GM23338 (cell line): ENCODE results near the gene FBXO30. TPM values are rescaled to one million over a fixed set of nuclear protein-coding genes. Genes with fewer than 3 reads are reported as not detected.

Experiments used
- ATAC-seq: fragments of 200-7000 bp; cut with Tn5 transposase; 3 replicates; pipeline ENCODE4 v1.9.1; 2020
- DNase-seq: peaks from one replicate; pipeline ENCODE4 v3.0.0-alpha.2; 2015; ENCODE audit warnings: low spot score
- H2AFZ ChIP-seq: fragments of 200-600 bp; sonication (generic); 2 replicates; pipeline ENCODE4 v1.8.0; 2016; ENCODE audit warnings: antibody characterized with exemption, mild to moderate bottlenecking, moderate library complexity
- H3F3A ChIP-seq: fragments of 200-600 bp; sonication (generic); replicated peaks from 2 replicates; pipeline ENCODE4 v1.8.0; 2017; ENCODE audit warnings: antibody characterized with exemption, mixed run types, low read depth
- H3K27ac ChIP-seq: fragments of 200-600 bp; sonication (generic); 2 replicates; pipeline ENCODE4 v1.6.1; 2016; ENCODE audit warnings: low read depth
- H3K27me3 ChIP-seq: fragments of 200-600 bp; sonication (generic); 2 replicates; pipeline ENCODE4 v1.8.0; 2016; ENCODE audit warnings: mild to moderate bottlenecking, mixed run types, moderate library complexity; ENCODE audit not compliant: insufficient read depth
- H3K36me3 ChIP-seq: fragments of 200-600 bp; sonication (generic); 2 replicates; pipeline ENCODE4 v1.8.0; 2016; ENCODE audit warnings: mild to moderate bottlenecking; ENCODE audit not compliant: insufficient read depth
- H3K4me1 ChIP-seq: fragments of 200-600 bp; sonication (generic); 2 replicates; pipeline ENCODE4 v1.8.0; 2016; ENCODE audit warnings: mild to moderate bottlenecking, moderate library complexity; ENCODE audit not compliant: insufficient read depth
- H3K4me2 ChIP-seq: fragments of 200-600 bp; sonication (generic); 2 replicates; pipeline ENCODE4 v1.7.1; 2017; ENCODE audit warnings: mixed run types
- H3K4me3 ChIP-seq: fragments of 200-600 bp; sonication (generic); 2 replicates; pipeline ENCODE4 v1.6.1; 2016; ENCODE audit warnings: mixed run types
- H3K79me2 ChIP-seq: fragments of 200-600 bp; sonication (generic); replicated peaks from 2 replicates; pipeline ENCODE4 v1.8.0; 2017; ENCODE audit warnings: mild to moderate bottlenecking; ENCODE audit not compliant: insufficient read depth
- H3K9me2 ChIP-seq: fragments of 200-600 bp; sonication (generic); 2 replicates; pipeline ENCODE4 v1.8.0; 2017; ENCODE audit not compliant: insufficient read depth
- H4K20me1 ChIP-seq: fragments of 200-600 bp; sonication (generic); replicated peaks from 2 replicates; pipeline ENCODE4 v1.8.0; 2017; ENCODE audit warnings: mild to moderate bottlenecking; ENCODE audit not compliant: insufficient read depth
- H3K27ac Mint-ChIP-seq: 2 replicates; pipeline ENCODE4 v1.8.0; 2020; ENCODE audit warnings: inconsistent platforms, mild to moderate bottlenecking, moderate library complexity, mixed read lengths
- H3K27me3 Mint-ChIP-seq: 3 replicates; pipeline ENCODE4 v1.8.0; 2022; ENCODE audit warnings: low read depth, mild to moderate bottlenecking, moderate library complexity, mixed read lengths, inconsistent platforms; ENCODE audit not compliant: insufficient read depth, poor library complexity
- H3K36me3 Mint-ChIP-seq: 3 replicates; pipeline ENCODE4 v1.8.0; 2021; ENCODE audit warnings: low read depth, mild to moderate bottlenecking, inconsistent platforms, moderate library complexity, mixed read lengths
- H3K4me1 Mint-ChIP-seq: 3 replicates; pipeline ENCODE4 v1.8.0; 2020; ENCODE audit warnings: mild to moderate bottlenecking, inconsistent platforms, mixed read lengths
- H3K4me3 Mint-ChIP-seq: 3 replicates; pipeline ENCODE4 v1.8.0; 2021; ENCODE audit warnings: moderate library complexity, mild to moderate bottlenecking, inconsistent platforms, mixed read lengths
- H3K9me3 Mint-ChIP-seq: 3 replicates; pipeline ENCODE4 v1.8.0; 2020; ENCODE audit warnings: moderate library complexity, mild to moderate bottlenecking, inconsistent platforms, mixed read lengths
- CREB1 ChIP-seq: fragments of 250-450 bp; sonication (Bioruptor Pico); IDR thresholded peaks from 2 replicates; pipeline ENCODE4 v1.5.0; 2020; ENCODE audit warnings: low read depth, mild to moderate bottlenecking, moderate library complexity
- EZH2 ChIP-seq: fragments of 200-600 bp; sonication (generic); IDR thresholded peaks from one replicate; pipeline ENCODE4 v1.8.0; 2017; ENCODE audit warnings: antibody characterized with exemption, mild to moderate bottlenecking, low read depth; ENCODE audit not compliant: unreplicated experiment
- EZH2phosphoT487 ChIP-seq: fragments of 200-600 bp; sonication (generic); IDR thresholded peaks from one replicate; pipeline ENCODE4 v1.8.1; 2018; ENCODE audit warnings: antibody characterized with exemption; ENCODE audit not compliant: unreplicated experiment
- JUNB ChIP-seq: IDR thresholded peaks from one replicate; pipeline ENCODE4 v1.6.1; 2016; ENCODE audit warnings: antibody characterized with exemption; ENCODE audit not compliant: unreplicated experiment
- NANOG ChIP-seq: IDR thresholded peaks from 2 replicates; pipeline ENCODE4 v1.6.1; 2016; ENCODE audit warnings: antibody characterized with exemption, borderline replicate concordance
- POLR2AphosphoS5 ChIP-seq: IDR thresholded peaks from 2 replicates; pipeline ENCODE4 v1.6.1; 2016; ENCODE audit warnings: antibody characterized with exemption, low read depth
- STAT1 ChIP-seq: IDR thresholded peaks from one replicate; pipeline ENCODE4 v1.6.1; 2016; ENCODE audit warnings: antibody characterized with exemption; ENCODE audit not compliant: unreplicated experiment
- ZNF114 ChIP-seq: fragments of 250-450 bp; sonication (Bioruptor Pico); IDR thresholded peaks from 2 replicates; pipeline ENCODE4 v1.5.0; 2020; ENCODE audit warnings: mild to moderate bottlenecking, moderate library complexity
- ZNF331 ChIP-seq: fragments of 250-450 bp; sonication (Bioruptor Pico); IDR thresholded peaks from 2 replicates; pipeline ENCODE4 v1.5.0; 2020; ENCODE audit warnings: low read depth, mild to moderate bottlenecking, moderate library complexity
- long read RNA-seq: library from polyadenylated mRNA; unstranded; transcript quantifications from one replicate; pipeline ENCODE4 v2.0.0, GENCODE V29; 2020; ENCODE audit not compliant: unreplicated experiment
- polyA plus RNA-seq: library from polyadenylated mRNA; unstranded; fragments of >200 nt; fragmentation: Nextera tagmentation; extraction: Ambion mirVana; gene quantifications from 2 replicates; pipeline ENCODE4 v1.2.1, GENCODE V29; 2016
- total RNA-seq: library from RNA; depleted of rRNA; stranded (reverse); fragments of >200 nt; shearing (Covaris generic); gene quantifications from 2 replicates; pipeline ENCODE4 v1.2.3, GENCODE V29; 2014; rRNA removed
- TF ChIP-seq, protein P1 (sequence below): IDR thresholded peaks from 2 replicates; pipeline ENCODE4 v1.6.1; 2016; ENCODE audit warnings: antibody characterized with exemption
- TF ChIP-seq, protein P2 (sequence below): IDR thresholded peaks from one replicate; pipeline ENCODE4 v1.6.1; 2018; ENCODE audit warnings: antibody characterized with exemption; ENCODE audit not compliant: unreplicated experiment
- TF ChIP-seq, protein P3 (sequence below): fragments of 250-450 bp; sonication (Bioruptor Pico); IDR thresholded peaks from 2 replicates; pipeline ENCODE4 v1.5.0; 2020; ENCODE audit warnings: mild to moderate bottlenecking, moderate library complexity

The FBXO30 gene, protein sequence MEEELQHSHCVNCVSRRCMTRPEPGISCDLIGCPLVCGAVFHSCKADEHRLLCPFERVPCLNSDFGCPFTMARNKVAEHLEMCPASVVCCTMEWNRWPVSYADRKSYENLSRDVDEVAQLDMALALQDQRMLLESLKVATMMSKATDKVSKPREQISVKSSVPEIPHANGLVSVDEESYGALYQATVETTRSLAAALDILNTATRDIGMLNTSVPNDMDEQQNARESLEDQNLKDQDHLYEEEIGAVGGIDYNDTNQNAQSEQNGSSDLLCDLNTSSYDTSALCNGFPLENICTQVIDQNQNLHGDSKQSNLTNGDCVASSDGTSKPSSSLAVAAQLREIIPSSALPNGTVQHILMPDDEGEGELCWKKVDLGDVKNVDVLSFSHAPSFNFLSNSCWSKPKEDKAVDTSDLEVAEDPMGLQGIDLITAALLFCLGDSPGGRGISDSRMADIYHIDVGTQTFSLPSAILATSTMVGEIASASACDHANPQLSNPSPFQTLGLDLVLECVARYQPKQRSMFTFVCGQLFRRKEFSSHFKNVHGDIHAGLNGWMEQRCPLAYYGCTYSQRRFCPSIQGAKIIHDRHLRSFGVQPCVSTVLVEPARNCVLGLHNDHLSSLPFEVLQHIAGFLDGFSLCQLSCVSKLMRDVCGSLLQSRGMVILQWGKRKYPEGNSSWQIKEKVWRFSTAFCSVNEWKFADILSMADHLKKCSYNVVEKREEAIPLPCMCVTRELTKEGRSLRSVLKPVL
- total RNA-seq (21.3 and 25.4 TPM in 2 replicates), polyA plus RNA-seq (6.5 and 6.7 TPM in 2 replicates)
- long read RNA-seq, full-length matches to known transcripts = 2 of 4 reads
- long read RNA-seq, partial matches to known transcripts = 0 of 4 reads
- long read RNA-seq, other reads (novel, unspliced or antisense) = 2 of 4 reads

DNA sequence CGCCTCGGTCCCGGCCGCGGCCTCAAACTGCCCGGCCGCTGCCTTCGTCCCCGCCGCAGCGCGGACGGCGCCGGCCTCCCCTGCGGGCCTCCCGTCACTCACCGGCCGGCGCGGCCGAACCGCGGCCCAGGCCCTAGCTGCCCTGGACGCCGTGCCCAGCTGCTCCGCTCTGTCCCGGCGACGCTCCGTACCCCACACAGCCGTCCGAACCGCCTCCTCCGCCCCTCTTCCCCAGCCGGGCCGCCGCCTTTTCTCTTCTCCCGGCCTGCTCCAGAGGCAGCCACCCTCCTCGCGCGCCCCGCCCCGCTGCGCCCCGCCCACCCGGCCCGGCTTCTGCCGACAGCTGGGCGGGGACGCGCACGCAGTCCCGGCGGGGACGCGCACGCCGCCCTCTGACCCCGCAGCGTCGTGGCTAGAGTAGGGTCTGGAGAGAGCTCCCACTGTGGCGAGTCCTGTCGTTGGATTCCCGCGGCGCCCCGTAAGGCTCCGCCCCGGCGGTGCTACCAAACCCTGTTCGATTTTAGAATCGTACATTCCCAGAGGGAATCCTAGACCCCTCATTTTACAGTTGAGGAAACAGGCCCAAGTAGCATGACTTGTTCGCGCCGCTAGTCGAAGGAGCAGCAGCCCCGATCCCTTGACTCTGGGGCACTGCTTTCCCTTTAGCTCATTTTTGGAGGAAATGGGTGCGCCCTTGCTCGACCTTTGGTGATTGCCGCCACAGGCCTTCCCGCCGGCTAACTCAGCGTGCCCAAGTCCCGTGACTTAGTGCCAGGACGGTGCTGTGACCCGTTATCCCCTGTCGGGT is at the start of gene FBXO30:
Gene FBXO30 (minus strand): TSS at position 295 of the 808 bp plus-strand sequence. CDS start 8,390 bp downstream, outside the sequence.
- Histone ChIP-seq H3K4me3 (peak within 1 kb of the TSS; percentile 63), H3K36me3 (no peaks in the 10 kb centered on the region)
- peak; percentile 90 for DNase-seq
- TF ChIP-seq NANOG = no peak
- no peak for TF ChIP-seq ZNF331 (CRISPR knock-in tag)
- TF ChIP-seq, protein P1, sequence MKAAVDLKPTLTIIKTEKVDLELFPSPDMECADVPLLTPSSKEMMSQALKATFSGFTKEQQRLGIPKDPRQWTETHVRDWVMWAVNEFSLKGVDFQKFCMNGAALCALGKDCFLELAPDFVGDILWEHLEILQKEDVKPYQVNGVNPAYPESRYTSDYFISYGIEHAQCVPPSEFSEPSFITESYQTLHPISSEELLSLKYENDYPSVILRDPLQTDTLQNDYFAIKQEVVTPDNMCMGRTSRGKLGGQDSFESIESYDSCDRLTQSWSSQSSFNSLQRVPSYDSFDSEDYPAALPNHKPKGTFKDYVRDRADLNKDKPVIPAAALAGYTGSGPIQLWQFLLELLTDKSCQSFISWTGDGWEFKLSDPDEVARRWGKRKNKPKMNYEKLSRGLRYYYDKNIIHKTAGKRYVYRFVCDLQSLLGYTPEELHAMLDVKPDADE = no peak
- TF ChIP-seq, protein P2, sequence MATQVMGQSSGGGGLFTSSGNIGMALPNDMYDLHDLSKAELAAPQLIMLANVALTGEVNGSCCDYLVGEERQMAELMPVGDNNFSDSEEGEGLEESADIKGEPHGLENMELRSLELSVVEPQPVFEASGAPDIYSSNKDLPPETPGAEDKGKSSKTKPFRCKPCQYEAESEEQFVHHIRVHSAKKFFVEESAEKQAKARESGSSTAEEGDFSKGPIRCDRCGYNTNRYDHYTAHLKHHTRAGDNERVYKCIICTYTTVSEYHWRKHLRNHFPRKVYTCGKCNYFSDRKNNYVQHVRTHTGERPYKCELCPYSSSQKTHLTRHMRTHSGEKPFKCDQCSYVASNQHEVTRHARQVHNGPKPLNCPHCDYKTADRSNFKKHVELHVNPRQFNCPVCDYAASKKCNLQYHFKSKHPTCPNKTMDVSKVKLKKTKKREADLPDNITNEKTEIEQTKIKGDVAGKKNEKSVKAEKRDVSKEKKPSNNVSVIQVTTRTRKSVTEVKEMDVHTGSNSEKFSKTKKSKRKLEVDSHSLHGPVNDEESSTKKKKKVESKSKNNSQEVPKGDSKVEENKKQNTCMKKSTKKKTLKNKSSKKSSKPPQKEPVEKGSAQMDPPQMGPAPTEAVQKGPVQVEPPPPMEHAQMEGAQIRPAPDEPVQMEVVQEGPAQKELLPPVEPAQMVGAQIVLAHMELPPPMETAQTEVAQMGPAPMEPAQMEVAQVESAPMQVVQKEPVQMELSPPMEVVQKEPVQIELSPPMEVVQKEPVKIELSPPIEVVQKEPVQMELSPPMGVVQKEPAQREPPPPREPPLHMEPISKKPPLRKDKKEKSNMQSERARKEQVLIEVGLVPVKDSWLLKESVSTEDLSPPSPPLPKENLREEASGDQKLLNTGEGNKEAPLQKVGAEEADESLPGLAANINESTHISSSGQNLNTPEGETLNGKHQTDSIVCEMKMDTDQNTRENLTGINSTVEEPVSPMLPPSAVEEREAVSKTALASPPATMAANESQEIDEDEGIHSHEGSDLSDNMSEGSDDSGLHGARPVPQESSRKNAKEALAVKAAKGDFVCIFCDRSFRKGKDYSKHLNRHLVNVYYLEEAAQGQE = no peak
- TF ChIP-seq EZH2phosphoT487 = no peak
- no peak for TF ChIP-seq EZH2
- TF ChIP-seq, protein P3, sequence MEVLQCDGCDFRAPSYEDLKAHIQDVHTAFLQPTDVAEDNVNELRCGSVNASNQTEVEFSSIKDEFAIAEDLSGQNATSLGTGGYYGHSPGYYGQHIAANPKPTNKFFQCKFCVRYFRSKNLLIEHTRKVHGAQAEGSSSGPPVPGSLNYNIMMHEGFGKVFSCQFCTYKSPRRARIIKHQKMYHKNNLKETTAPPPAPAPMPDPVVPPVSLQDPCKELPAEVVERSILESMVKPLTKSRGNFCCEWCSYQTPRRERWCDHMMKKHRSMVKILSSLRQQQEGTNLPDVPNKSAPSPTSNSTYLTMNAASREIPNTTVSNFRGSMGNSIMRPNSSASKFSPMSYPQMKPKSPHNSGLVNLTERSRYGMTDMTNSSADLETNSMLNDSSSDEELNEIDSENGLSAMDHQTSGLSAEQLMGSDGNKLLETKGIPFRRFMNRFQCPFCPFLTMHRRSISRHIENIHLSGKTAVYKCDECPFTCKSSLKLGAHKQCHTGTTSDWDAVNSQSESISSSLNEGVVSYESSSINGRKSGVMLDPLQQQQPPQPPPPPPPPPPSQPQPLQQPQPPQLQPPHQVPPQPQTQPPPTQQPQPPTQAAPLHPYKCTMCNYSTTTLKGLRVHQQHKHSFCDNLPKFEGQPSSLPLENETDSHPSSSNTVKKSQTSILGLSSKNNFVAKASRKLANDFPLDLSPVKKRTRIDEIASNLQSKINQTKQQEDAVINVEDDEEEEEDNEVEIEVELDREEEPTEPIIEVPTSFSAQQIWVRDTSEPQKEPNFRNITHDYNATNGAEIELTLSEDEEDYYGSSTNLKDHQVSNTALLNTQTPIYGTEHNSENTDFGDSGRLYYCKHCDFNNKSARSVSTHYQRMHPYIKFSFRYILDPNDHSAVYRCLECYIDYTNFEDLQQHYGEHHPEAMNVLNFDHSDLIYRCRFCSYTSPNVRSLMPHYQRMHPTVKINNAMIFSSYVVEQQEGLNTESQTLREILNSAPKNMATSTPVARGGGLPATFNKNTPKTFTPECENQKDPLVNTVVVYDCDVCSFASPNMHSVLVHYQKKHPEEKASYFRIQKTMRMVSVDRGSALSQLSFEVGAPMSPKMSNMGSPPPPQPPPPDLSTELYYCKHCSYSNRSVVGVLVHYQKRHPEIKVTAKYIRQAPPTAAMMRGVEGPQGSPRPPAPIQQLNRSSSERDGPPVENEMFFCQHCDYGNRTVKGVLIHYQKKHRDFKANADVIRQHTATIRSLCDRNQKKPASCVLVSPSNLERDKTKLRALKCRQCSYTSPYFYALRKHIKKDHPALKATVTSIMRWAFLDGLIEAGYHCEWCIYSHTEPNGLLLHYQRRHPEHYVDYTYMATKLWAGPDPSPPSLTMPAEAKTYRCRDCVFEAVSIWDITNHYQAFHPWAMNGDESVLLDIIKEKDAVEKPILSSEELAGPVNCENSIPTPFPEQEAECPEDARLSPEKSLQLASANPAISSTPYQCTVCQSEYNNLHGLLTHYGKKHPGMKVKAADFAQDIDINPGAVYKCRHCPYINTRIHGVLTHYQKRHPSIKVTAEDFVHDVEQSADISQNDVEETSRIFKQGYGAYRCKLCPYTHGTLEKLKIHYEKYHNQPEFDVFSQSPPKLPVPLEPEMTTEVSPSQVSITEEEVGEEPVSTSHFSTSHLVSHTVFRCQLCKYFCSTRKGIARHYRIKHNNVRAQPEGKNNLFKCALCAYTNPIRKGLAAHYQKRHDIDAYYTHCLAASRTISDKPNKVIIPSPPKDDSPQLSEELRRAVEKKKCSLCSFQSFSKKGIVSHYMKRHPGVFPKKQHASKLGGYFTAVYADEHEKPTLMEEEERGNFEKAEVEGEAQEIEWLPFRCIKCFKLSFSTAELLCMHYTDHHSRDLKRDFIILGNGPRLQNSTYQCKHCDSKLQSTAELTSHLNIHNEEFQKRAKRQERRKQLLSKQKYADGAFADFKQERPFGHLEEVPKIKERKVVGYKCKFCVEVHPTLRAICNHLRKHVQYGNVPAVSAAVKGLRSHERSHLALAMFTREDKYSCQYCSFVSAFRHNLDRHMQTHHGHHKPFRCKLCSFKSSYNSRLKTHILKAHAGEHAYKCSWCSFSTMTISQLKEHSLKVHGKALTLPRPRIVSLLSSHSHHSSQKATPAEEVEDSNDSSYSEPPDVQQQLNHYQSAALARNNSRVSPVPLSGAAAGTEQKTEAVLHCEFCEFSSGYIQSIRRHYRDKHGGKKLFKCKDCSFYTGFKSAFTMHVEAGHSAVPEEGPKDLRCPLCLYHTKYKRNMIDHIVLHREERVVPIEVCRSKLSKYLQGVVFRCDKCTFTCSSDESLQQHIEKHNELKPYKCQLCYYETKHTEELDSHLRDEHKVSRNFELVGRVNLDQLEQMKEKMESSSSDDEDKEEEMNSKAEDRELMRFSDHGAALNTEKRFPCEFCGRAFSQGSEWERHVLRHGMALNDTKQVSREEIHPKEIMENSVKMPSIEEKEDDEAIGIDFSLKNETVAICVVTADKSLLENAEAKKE = no peak
- TF ChIP-seq CREB1 = peak; percentile 50
- no peak for TF ChIP-seq ZNF114 (CRISPR knock-in tag)
- TF ChIP-seq JUNB = no peak
- TF ChIP-seq POLR2AphosphoS5 = peak; percentile 88
- no peak for TF ChIP-seq STAT1

More for the DNA sequence above, at the start of gene FBXO30:
- Mint-ChIP-seq H3K36me3 (peaks cover 6% of the 10 kb centered on the region), H3K27ac (peak within 1 kb of the TSS; percentile 96), H3K4me1 (peaks cover 28% of the 10 kb centered on the region), H3K9me3 (no peaks in the 10 kb centered on the region), H3K27me3 (no peaks in the 10 kb centered on the region), H3K4me3 (peak within 1 kb of the TSS; percentile 92)
- Histone ChIP-seq H3K4me2 (peak within 1 kb of the TSS; percentile 85), H4K20me1 (peaks cover 14% of the 10 kb centered on the region; the same call in 1 of the 2 replicates), H3K27ac (peak within 1 kb of the TSS; percentile 94), H2AFZ (peak within 1 kb of the TSS; percentile 84), H3K9me2 (no peaks in the 10 kb centered on the region), H3K79me2 (peaks cover 48% of the 10 kb centered on the region), H3F3A (no peaks in the 10 kb centered on the region), H3K4me1 (peaks cover 33% of the 10 kb centered on the region), H3K27me3 (no peaks in the 10 kb centered on the region)
- ATAC-seq = peak; percentile 78
